ENCODE measurements around the gene LRRC8D.

LRRC8D gene

GRCh38 chr1:89939059-89939570, 118.3 kb downstream of the LRRC8D start:
- peaks cover 0 to 9% of the 10 kb centered on the region in 2 donors for H3K4me1 ChIP-seq (ENCODE audit: control insufficient read depth in 1 of 2, insufficient read depth in 2 of 2, low read length in 2 of 2)
- no peak overlapping the region for H3K27ac ChIP-seq (ENCODE audit: low read length)
- peaks cover 2 to 7% of the 10 kb centered on the region in 2 donors for H3K36me3 ChIP-seq (ENCODE audit: control insufficient read depth in 1 of 2, insufficient read depth in 2 of 2, low read length in 2 of 2)
- no peaks in the 10 kb centered on the region for H3K27me3 ChIP-seq (ENCODE audit: low read depth, low read length)
- H3K9me3 ChIP-seq (ENCODE audit: control insufficient read depth in 1 of 2, low read length in 2 of 2) = no peaks in the 10 kb centered on the region
- H3K4me3 ChIP-seq (ENCODE audit: low read depth in 1 of 2, low read length in 2 of 2) = no peak overlapping the region

GRCh38 chr1:89939693-89940438, 119.0 kb downstream of the LRRC8D start:
- Histone ChIP-seq H3K4me3 (ENCODE audit: low read depth in 1 of 2, low read length in 2 of 2) (no peak overlapping the region), H3K27me3 (ENCODE audit: low read depth, low read length) (no peaks in the 10 kb centered on the region), H3K27ac (ENCODE audit: low read length) (no peak overlapping the region), H3K9me3 (ENCODE audit: control insufficient read depth in 1 of 2, low read length in 2 of 2) (no peaks in the 10 kb centered on the region), H3K4me1 (ENCODE audit: control insufficient read depth in 1 of 2, insufficient read depth in 2 of 2, low read length in 2 of 2) (peaks cover 0 to 12% of the 10 kb centered on the region in 2 donors), H3K36me3 (ENCODE audit: control insufficient read depth in 1 of 2, insufficient read depth in 2 of 2, low read length in 2 of 2) (no peaks in the 10 kb centered on the region)

- H3K36me3 ChIP-seq (ENCODE audit: control insufficient read depth in 1 of 2, insufficient read depth in 2 of 2, low read length in 2 of 2) = no peaks in the 10 kb centered on the region
- peaks cover 0 to 12% of the 10 kb centered on the region in 2 donors for H3K4me1 ChIP-seq (ENCODE audit: control insufficient read depth in 1 of 2, insufficient read depth in 2 of 2, low read length in 2 of 2)
- no peaks in the 10 kb centered on the region for H3K9me3 ChIP-seq (ENCODE audit: control insufficient read depth in 1 of 2, low read length in 2 of 2)
- H3K27me3 ChIP-seq (ENCODE audit: low read depth, low read length) = no peaks in the 10 kb centered on the region
- no peak overlapping the region for H3K4me3 ChIP-seq (ENCODE audit: low read depth in 1 of 2, low read length in 2 of 2)
- H3K27ac ChIP-seq (ENCODE audit: low read length) = no peak overlapping the region
These were observed 120.4 kb downstream of the LRRC8D start for GRCh38 chr1:89941110-89941766.

GRCh38 chr1:89942014-89942413, 121.2 kb downstream of the LRRC8D start:
- H3K36me3 ChIP-seq (ENCODE audit: control insufficient read depth in 1 of 2, insufficient read depth in 2 of 2, low read length in 2 of 2) = no peaks in the 10 kb centered on the region
- no peak overlapping the region for H3K4me3 ChIP-seq (ENCODE audit: low read depth in 1 of 2, low read length in 2 of 2)
- H3K9me3 ChIP-seq (ENCODE audit: control insufficient read depth in 1 of 2, low read length in 2 of 2) = no peaks in the 10 kb centered on the region
- no peak overlapping the region for H3K27ac ChIP-seq (ENCODE audit: low read length)
- H3K27me3 ChIP-seq (ENCODE audit: low read depth, low read length) = no peaks in the 10 kb centered on the region
- peaks cover 0 to 12% of the 10 kb centered on the region in 2 donors for H3K4me1 ChIP-seq (ENCODE audit: control insufficient read depth in 1 of 2, insufficient read depth in 2 of 2, low read length in 2 of 2)

GRCh38 chr1:89942825-89943658, 122.2 kb downstream of the LRRC8D start:
- Histone ChIP-seq H3K4me1 (ENCODE audit: control insufficient read depth in 1 of 2, insufficient read depth in 2 of 2, low read length in 2 of 2) (peaks cover 0 to 12% of the 10 kb centered on the region in 2 donors), H3K27me3 (ENCODE audit: low read depth, low read length) (no peaks in the 10 kb centered on the region), H3K36me3 (ENCODE audit: control insufficient read depth in 1 of 2, insufficient read depth in 2 of 2, low read length in 2 of 2) (no peaks in the 10 kb centered on the region), H3K27ac (ENCODE audit: low read length) (no peak overlapping the region), H3K9me3 (ENCODE audit: control insufficient read depth in 1 of 2, low read length in 2 of 2) (no peaks in the 10 kb centered on the region), H3K4me3 (ENCODE audit: low read depth in 1 of 2, low read length in 2 of 2) (no peak overlapping the region)

- Histone ChIP-seq H3K4me3 (ENCODE audit: low read depth in 1 of 2, low read length in 2 of 2) (no peak overlapping the region), H3K27ac (ENCODE audit: low read length) (no peak overlapping the region), H3K27me3 (ENCODE audit: low read depth, low read length) (no peaks in the 10 kb centered on the region)
These were observed 123.3 kb downstream of the LRRC8D start for GRCh38 chr1:89943846-89944781.

GRCh38 chr1:89945852-89946476, 125.1 kb downstream of the LRRC8D start:
- H3K27ac ChIP-seq (ENCODE audit: low read length) = no peak overlapping the region
- H3K27me3 ChIP-seq (ENCODE audit: low read depth, low read length) = no peaks in the 10 kb centered on the region
- H3K4me1 ChIP-seq (ENCODE audit: control insufficient read depth in 1 of 2, insufficient read depth in 2 of 2, low read length in 2 of 2) = peaks cover 0 to 12% of the 10 kb centered on the region in 2 donors
- no peaks in the 10 kb centered on the region for H3K36me3 ChIP-seq (ENCODE audit: control insufficient read depth in 1 of 2, insufficient read depth in 2 of 2, low read length in 2 of 2)
- H3K4me3 ChIP-seq (ENCODE audit: low read depth in 1 of 2, low read length in 2 of 2) = no peak overlapping the region
- no peaks in the 10 kb centered on the region for H3K9me3 ChIP-seq (ENCODE audit: control insufficient read depth in 1 of 2, low read length in 2 of 2)

More at GRCh38 chr1:89943846-89944781, 123.3 kb downstream of the LRRC8D start:
- H3K36me3 ChIP-seq (ENCODE audit: control insufficient read depth in 1 of 2, insufficient read depth in 2 of 2, low read length in 2 of 2) = no peaks in the 10 kb centered on the region
- peaks cover 0 to 12% of the 10 kb centered on the region in 2 donors for H3K4me1 ChIP-seq (ENCODE audit: control insufficient read depth in 1 of 2, insufficient read depth in 2 of 2, low read length in 2 of 2)
- H3K9me3 ChIP-seq (ENCODE audit: control insufficient read depth in 1 of 2, low read length in 2 of 2) = no peaks in the 10 kb centered on the region

GRCh38 chr1:89946532-89946931, 125.7 kb downstream of the LRRC8D start:
- Histone ChIP-seq H3K4me1 (ENCODE audit: control insufficient read depth in 1 of 2, insufficient read depth in 2 of 2, low read length in 2 of 2) (peaks cover 0 to 12% of the 10 kb centered on the region in 2 donors), H3K27ac (ENCODE audit: low read length) (no peak overlapping the region), H3K27me3 (ENCODE audit: low read depth, low read length) (no peaks in the 10 kb centered on the region), H3K4me3 (ENCODE audit: low read depth in 1 of 2, low read length in 2 of 2) (no peak overlapping the region), H3K36me3 (ENCODE audit: control insufficient read depth in 1 of 2, insufficient read depth in 2 of 2, low read length in 2 of 2) (no peaks in the 10 kb centered on the region), H3K9me3 (ENCODE audit: control insufficient read depth in 1 of 2, low read length in 2 of 2) (no peaks in the 10 kb centered on the region)

- no peaks in the 10 kb centered on the region for H3K9me3 ChIP-seq (ENCODE audit: control insufficient read depth in 1 of 2, low read length in 2 of 2)
- peaks cover 0 to 3% of the 10 kb centered on the region in 2 donors for H3K36me3 ChIP-seq (ENCODE audit: control insufficient read depth in 1 of 2, insufficient read depth in 2 of 2, low read length in 2 of 2)
- H3K4me3 ChIP-seq (ENCODE audit: low read depth in 1 of 2, low read length in 2 of 2) = no peak overlapping the region
- peaks cover 0 to 3% of the 10 kb centered on the region in 2 donors for H3K4me1 ChIP-seq (ENCODE audit: control insufficient read depth in 1 of 2, insufficient read depth in 2 of 2, low read length in 2 of 2)
- no peaks in the 10 kb centered on the region for H3K27me3 ChIP-seq (ENCODE audit: low read depth, low read length)
- no peak overlapping the region for H3K27ac ChIP-seq (ENCODE audit: low read length)
These were observed 128.0 kb downstream of the LRRC8D start for GRCh38 chr1:89948722-89949345.
